HepG2 (cell line): ENCODE data around the gene TOMM20. TPM values are rescaled to one million over a fixed set of nuclear protein-coding genes. Genes with fewer than 3 reads are reported as not detected.

Experiments used
- ELF3 ChIP-seq: IDR thresholded peaks from 2 replicates; pipeline ENCODE4 v1.6.1; 2016; ENCODE audit warnings: missing genetic modification reagents, missing compliant biosample characterization
- GLI4 ChIP-seq: sonication (generic); formaldehyde crosslinking; IDR thresholded peaks from 2 replicates; pipeline ENCODE4 v1.5.1; 2020; ENCODE audit warnings: missing genetic modification reagents, mild to moderate bottlenecking, moderate library complexity, borderline replicate concordance
- HMGA1 ChIP-seq: sonication (generic); formaldehyde crosslinking; conservative IDR thresholded peaks from 2 replicates; pipeline ENCODE4 v1.4.0; 2020; ENCODE audit warnings: missing genetic modification reagents
- MED1 ChIP-seq: sonication (generic); formaldehyde crosslinking; IDR thresholded peaks from 2 replicates; pipeline ENCODE4 v1.4.0; 2020; ENCODE audit warnings: missing genetic modification reagents
- PAWR ChIP-seq: sonication (generic); formaldehyde crosslinking; IDR thresholded peaks from 2 replicates; pipeline ENCODE4 v1.4.0; 2020; ENCODE audit warnings: missing genetic modification reagents, mild to moderate bottlenecking, borderline replicate concordance
- RORA ChIP-seq: sonication (generic); formaldehyde crosslinking; IDR thresholded peaks from 2 replicates; pipeline ENCODE4 v1.5.0; 2020; ENCODE audit warnings: mild to moderate bottlenecking, missing genetic modification reagents, moderate library complexity
- SMYD3 ChIP-seq: sonication (generic); formaldehyde crosslinking; IDR thresholded peaks from 2 replicates; pipeline ENCODE4 v1.8.1; 2023; ENCODE audit warnings: mild to moderate bottlenecking, missing genetic modification reagents
- SOX13 ChIP-seq, 3 experiments: fragments of 450-650 bp in 1 of 3; sonication (generic) in 1 of 3; formaldehyde crosslinking in 1 of 3; IDR thresholded peaks in 2 of 3; conservative IDR thresholded peaks in 1 of 3; 2 replicates each; pipeline versions ENCODE4 v1.5.0 to v1.6.1; 2016 to 2020; ENCODE audit warnings: antibody characterized with exemption in 1 of 3, mild to moderate bottlenecking in 1 of 3, missing compliant biosample characterization in 1 of 3, missing genetic modification reagents in 1 of 3, moderate library complexity in 1 of 3
- TBL1XR1 ChIP-seq: fragments of 150-350 bp; IDR thresholded peaks from 2 replicates; pipeline ENCODE4 v1.6.1; 2014; ENCODE audit warnings: borderline replicate concordance, low read length; ENCODE audit not compliant: partially characterized antibody
- THAP11 ChIP-seq: IDR thresholded peaks from 2 replicates; pipeline ENCODE4 v1.6.1; 2016; ENCODE audit warnings: missing biosample characterization, missing genetic modification reagents
- U2AF2 ChIP-seq: fragments of 200-400 bp; formaldehyde crosslinking; IDR thresholded peaks from 2 replicates; pipeline ENCODE4 v1.6.1; 2017; ENCODE audit warnings: low read depth, mild to moderate bottlenecking, low read length
- ZBTB20 ChIP-seq: sonication (generic); formaldehyde crosslinking; IDR thresholded peaks from 2 replicates; pipeline ENCODE4 v1.8.1; 2023; ENCODE audit warnings: missing genetic modification reagents, low read depth, mild to moderate bottlenecking, borderline replicate concordance
- ZNF160 ChIP-seq: sonication (generic); formaldehyde crosslinking; IDR thresholded peaks from 2 replicates; pipeline ENCODE4 v1.8.0; 2022; ENCODE audit warnings: mild to moderate bottlenecking, inconsistent platforms, missing genetic modification reagents
- ZNF282 ChIP-seq: fragments of 450-650 bp; IDR thresholded peaks from 2 replicates; pipeline ENCODE4 v1.6.1; 2018; ENCODE audit not compliant: partially characterized antibody
- ZNF460 ChIP-seq: sonication (generic); formaldehyde crosslinking; IDR thresholded peaks from 2 replicates; pipeline ENCODE4 v1.5.1; 2020; ENCODE audit warnings: missing genetic modification reagents, mild to moderate bottlenecking, borderline replicate concordance
- ZSCAN9 ChIP-seq: IDR thresholded peaks from 2 replicates; pipeline ENCODE4 v1.6.1; 2016; ENCODE audit warnings: borderline replicate concordance
- ZZZ3 ChIP-seq: sonication (generic); formaldehyde crosslinking; IDR thresholded peaks from 2 replicates; pipeline ENCODE4 v1.4.0; 2020; ENCODE audit warnings: missing genetic modification reagents, mild to moderate bottlenecking, borderline replicate concordance
- polyA plus RNA-seq, 8 experiments: library from polyadenylated mRNA; depleted of rRNA in 3 of 8; stranded (reverse) in 7 of 8; unstranded in 1 of 8; fragments of >200 nt; fragmentation: Illumina TruSeq in 4 of 8; extraction: Trizol in 4 of 8; gene quantifications; 2 replicates each; pipeline versions ENCODE4 v1.2.1 to v1.2.3, GENCODE V29; 2011 to 2016; ENCODE audit warnings: low read depth in 4 of 8, missing spikeins in 1 of 8, mixed read lengths in 1 of 8; ENCODE audit not compliant: insufficient read depth in 1 of 8
- total RNA-seq, 5 experiments: library from RNA; depleted of rRNA; stranded (reverse); fragments of >200 nt; fragmentation: Illumina TruSeq; extraction: Trizol; gene quantifications; 2 replicates each; pipeline ENCODE4 v1.2.3, GENCODE V29; 2016; ENCODE audit warnings: low read depth in 1 of 5
- TF ChIP-seq, protein P1 (sequence below): sonication (generic); formaldehyde crosslinking; IDR thresholded peaks from 2 replicates; pipeline ENCODE4 v1.9.0; 2021; ENCODE audit warnings: missing genetic modification reagents, mild to moderate bottlenecking, borderline replicate concordance
- TF ChIP-seq, protein P2 (sequence below): sonication (generic); formaldehyde crosslinking; IDR thresholded peaks from 2 replicates; pipeline ENCODE4 v1.5.0; 2020; ENCODE audit warnings: mild to moderate bottlenecking, missing genetic modification reagents, borderline replicate concordance
- TF ChIP-seq, protein P3 (sequence below): sonication (generic); formaldehyde crosslinking; IDR thresholded peaks from 2 replicates; pipeline ENCODE4 v1.4.0; 2020; ENCODE audit warnings: mild to moderate bottlenecking, missing genetic modification reagents
- TF ChIP-seq, protein P4 (sequence below): sonication (generic); formaldehyde crosslinking; IDR thresholded peaks from 2 replicates; pipeline ENCODE4 v1.8.0; 2022; ENCODE audit warnings: mild to moderate bottlenecking, missing genetic modification reagents
- TF ChIP-seq, protein P5 (sequence below): sonication (generic); formaldehyde crosslinking; IDR thresholded peaks from 2 replicates; pipeline ENCODE4 v1.5.1; 2020; ENCODE audit warnings: mild to moderate bottlenecking, moderate library complexity, missing genetic modification reagents

Gene TOMM20
- total and polyA plus RNA-seq, 2 of the 13 experiments (the other 11 are each of a cell fraction or from before 2014, with no cell fraction given), result 153 to 376 TPM

DNA sequence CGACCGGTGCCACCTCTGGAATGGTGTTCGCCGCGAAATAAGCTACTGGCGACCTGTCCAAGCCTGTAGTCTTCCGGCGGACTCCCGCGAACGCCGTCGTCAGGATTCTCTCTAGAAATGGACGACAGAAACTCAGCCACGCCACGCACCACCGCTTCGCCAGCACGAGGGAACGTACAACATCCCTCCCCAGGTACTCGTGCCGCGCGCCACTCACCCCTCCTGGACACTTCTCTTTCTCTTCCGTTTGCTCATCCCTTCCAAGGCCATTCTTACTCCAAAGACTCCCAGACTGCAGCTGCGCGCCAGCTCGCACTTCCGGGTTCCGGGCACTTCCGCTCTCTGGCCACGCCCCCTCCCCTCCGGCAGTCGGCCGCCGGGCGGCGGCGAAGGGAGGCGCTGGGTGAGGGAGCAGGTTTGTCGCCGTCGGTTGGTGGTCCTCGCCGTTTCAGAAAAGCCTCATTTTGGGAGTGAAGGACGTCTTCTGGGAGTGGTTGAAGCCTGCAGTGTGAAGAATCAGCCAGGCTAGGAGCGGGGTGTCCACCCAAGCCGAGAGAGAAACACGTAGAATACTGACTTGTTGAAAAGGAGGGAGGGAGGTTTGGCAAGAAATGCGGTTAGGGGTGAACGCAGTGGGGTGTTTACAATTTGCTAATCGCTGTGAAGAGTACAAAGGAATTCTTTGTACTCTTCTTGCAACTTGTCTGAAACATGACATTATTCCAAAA is 32.5 kb upstream of the TOMM20 start, which contains the start of gene RBM34 (continued):
- TF ChIP-seq, protein P1, sequence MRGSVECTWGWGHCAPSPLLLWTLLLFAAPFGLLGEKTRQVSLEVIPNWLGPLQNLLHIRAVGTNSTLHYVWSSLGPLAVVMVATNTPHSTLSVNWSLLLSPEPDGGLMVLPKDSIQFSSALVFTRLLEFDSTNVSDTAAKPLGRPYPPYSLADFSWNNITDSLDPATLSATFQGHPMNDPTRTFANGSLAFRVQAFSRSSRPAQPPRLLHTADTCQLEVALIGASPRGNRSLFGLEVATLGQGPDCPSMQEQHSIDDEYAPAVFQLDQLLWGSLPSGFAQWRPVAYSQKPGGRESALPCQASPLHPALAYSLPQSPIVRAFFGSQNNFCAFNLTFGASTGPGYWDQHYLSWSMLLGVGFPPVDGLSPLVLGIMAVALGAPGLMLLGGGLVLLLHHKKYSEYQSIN (CRISPR knock-in tag), result no peak
- TF ChIP-seq GLI4 (CRISPR knock-in tag) (peak; percentile 88; the same call in 1 of the 2 replicates), SOX13 (IDR thresholded peaks at IDR 0.05) (no peak), SOX13 (CRISPR knock-in tag; conservative IDR thresholded peaks at IDR 0.05 in 1 of 2, IDR thresholded peaks at IDR 0.05 in 1 of 2) (peak in 1 of 2 experiments; percentile 26; a peak in 2 of 4 replicates), ZNF460 (CRISPR knock-in tag) (no peak), ELF3 (CRISPR knock-in tag) (peak; percentile 95), ZSCAN9 (0 out of 2 replicates have a peak, but pooled peaks have one; percentile 62), ZZZ3 (no peak; the same call in 1 of the 2 replicates), MED1 (CRISPR knock-in tag) (peak; percentile 91), ZBTB20 (CRISPR knock-in tag) (peak; percentile 81), THAP11 (CRISPR knock-in tag) (peak; percentile 85), ZNF160 (no peak), SMYD3 (CRISPR knock-in tag) (0 out of 2 replicates have a peak, but pooled peaks have one; percentile 44), TBL1XR1 (peak; percentile 30), RORA (no peak), HMGA1 (CRISPR knock-in tag) (no peak), ZNF282 (no peak), U2AF2 (no peak), PAWR (CRISPR knock-in tag) (no peak)
- TF ChIP-seq, protein P2, sequence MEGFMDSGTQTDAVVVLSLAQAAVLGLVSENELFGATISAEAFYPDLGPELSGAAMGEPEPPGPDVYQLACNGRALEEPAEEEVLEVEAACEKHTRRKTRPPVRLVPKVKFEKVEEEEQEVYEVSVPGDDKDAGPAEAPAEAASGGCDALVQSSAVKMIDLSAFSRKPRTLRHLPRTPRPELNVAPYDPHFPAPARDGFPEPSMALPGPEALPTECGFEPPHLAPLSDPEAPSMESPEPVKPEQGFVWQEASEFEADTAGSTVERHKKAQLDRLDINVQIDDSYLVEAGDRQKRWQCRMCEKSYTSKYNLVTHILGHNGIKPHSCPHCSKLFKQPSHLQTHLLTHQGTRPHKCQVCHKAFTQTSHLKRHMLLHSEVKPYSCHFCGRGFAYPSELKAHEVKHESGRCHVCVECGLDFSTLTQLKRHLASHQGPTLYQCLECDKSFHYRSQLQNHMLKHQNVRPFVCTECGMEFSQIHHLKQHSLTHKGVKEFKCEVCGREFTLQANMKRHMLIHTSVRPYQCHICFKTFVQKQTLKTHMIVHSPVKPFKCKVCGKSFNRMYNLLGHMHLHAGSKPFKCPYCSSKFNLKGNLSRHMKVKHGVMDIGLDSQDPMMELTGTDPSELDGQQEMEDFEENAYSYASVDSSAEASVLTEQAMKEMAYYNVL (CRISPR knock-in tag), result peak; percentile 94
- TF ChIP-seq, protein P3, sequence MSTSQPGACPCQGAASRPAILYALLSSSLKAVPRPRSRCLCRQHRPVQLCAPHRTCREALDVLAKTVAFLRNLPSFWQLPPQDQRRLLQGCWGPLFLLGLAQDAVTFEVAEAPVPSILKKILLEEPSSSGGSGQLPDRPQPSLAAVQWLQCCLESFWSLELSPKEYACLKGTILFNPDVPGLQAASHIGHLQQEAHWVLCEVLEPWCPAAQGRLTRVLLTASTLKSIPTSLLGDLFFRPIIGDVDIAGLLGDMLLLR (CRISPR knock-in tag), result peak; percentile 95
- TF ChIP-seq, protein P4, sequence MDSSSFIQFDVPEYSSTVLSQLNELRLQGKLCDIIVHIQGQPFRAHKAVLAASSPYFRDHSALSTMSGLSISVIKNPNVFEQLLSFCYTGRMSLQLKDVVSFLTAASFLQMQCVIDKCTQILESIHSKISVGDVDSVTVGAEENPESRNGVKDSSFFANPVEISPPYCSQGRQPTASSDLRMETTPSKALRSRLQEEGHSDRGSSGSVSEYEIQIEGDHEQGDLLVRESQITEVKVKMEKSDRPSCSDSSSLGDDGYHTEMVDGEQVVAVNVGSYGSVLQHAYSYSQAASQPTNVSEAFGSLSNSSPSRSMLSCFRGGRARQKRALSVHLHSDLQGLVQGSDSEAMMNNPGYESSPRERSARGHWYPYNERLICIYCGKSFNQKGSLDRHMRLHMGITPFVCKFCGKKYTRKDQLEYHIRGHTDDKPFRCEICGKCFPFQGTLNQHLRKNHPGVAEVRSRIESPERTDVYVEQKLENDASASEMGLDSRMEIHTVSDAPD (CRISPR knock-in tag), result no peak
- TF ChIP-seq, protein P5, sequence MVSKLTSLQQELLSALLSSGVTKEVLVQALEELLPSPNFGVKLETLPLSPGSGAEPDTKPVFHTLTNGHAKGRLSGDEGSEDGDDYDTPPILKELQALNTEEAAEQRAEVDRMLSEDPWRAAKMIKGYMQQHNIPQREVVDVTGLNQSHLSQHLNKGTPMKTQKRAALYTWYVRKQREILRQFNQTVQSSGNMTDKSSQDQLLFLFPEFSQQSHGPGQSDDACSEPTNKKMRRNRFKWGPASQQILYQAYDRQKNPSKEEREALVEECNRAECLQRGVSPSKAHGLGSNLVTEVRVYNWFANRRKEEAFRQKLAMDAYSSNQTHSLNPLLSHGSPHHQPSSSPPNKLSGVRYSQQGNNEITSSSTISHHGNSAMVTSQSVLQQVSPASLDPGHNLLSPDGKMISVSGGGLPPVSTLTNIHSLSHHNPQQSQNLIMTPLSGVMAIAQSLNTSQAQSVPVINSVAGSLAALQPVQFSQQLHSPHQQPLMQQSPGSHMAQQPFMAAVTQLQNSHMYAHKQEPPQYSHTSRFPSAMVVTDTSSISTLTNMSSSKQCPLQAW (CRISPR knock-in tag), result peak; percentile 94
